K562 (cell line): ENCODE measurements around the gene TEX14. TPM values are rescaled to one million over a fixed set of nuclear protein-coding genes. Genes with fewer than 3 reads are reported as not detected.

Experiments used
- CHD4 ChIP-seq: fragments of 200-600 bp; sonication (generic); IDR thresholded peaks from 3 replicates; pipeline ENCODE4 v1.6.1; 2012; ENCODE audit warnings: low read depth, mild to moderate bottlenecking, mixed read lengths, low read length, inconsistent platforms; ENCODE audit not compliant: insufficient read depth, insufficient replicate concordance, poor library complexity, severe bottlenecking
- FOXK1 ChIP-seq: sonication (generic); formaldehyde crosslinking; IDR thresholded peaks from 2 replicates; pipeline ENCODE4 v1.8.0; 2022; ENCODE audit warnings: missing genetic modification reagents, mild to moderate bottlenecking, borderline replicate concordance
- NFE2L1 ChIP-seq: fragments of 450-650 bp; IDR thresholded peaks from 2 replicates; pipeline ENCODE4 v1.6.1; 2016; ENCODE audit warnings: missing genetic modification characterization, low read depth, mild to moderate bottlenecking, missing compliant biosample characterization, moderate library complexity, borderline replicate concordance
- polyA plus RNA-seq, 8 experiments: library from polyadenylated mRNA; depleted of rRNA in 4 of 8; stranded (reverse) in 5 of 8; unstranded in 3 of 8; fragments of >200 nt; fragmentation: Nextera tagmentation in 2 of 8; fragmentation: Illumina TruSeq in 1 of 8; extraction: Ambion mirVana in 2 of 8; extraction: Trizol in 1 of 8; gene quantifications; 2 replicates each; pipeline versions ENCODE4 v1.2.1 to v1.2.3, GENCODE V29; 2011 to 2014; ENCODE audit warnings: inconsistent platforms in 1 of 8, missing spikeins in 1 of 8
- total RNA-seq, 7 experiments: library from RNA; depleted of rRNA in 6 of 7; stranded (reverse); fragments of >200 nt in 6 of 7; fragmentation: Illumina TruSeq in 2 of 7; extraction: Trizol in 2 of 7; gene quantifications; 2 replicates each; pipeline versions ENCODE4 v1.2.1 to v1.2.3, GENCODE V29; 2011 to 2021; ENCODE audit warnings: low replicate concordance in 1 of 7
- TF ChIP-seq, protein P1 (sequence below): fragments of 450-650 bp; IDR thresholded peaks from 2 replicates; pipeline ENCODE4 v1.6.1; 2016; ENCODE audit warnings: low read depth
- TF ChIP-seq, protein P2 (sequence below): sonication (generic); formaldehyde crosslinking; IDR thresholded peaks from 2 replicates; pipeline ENCODE4 v1.8.0; 2022; ENCODE audit warnings: mild to moderate bottlenecking, low read depth, missing genetic modification reagents

The TEX14 gene
- total and polyA plus RNA-seq, 9 of the 15 experiments (the other 6 are each of a cell fraction or from before 2014, with no cell fraction given), result 0.05 to 0.12 (median 0.09) TPM; not detected in 1

DNA sequence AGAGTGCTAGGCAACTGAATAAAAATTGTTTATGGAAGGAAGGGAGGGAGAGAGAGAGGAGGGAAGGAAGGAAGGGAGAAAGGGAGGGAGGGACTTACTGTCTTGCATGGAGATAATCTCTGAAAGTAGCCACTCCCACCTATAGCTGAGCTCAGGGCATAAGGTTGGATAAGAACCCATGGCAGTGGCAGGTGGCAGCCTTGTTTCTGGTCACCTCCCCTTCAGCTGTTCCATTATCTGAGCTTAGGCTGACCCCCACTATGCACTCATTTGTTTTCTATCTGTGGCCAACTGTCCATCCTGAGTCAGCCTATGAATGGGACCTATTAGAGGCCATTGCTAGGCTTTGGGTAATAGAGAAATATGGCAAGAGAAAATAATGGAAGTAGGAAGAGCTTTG, 152.1 kb downstream of the TEX14 start (continued):
- TF ChIP-seq, protein P1, sequence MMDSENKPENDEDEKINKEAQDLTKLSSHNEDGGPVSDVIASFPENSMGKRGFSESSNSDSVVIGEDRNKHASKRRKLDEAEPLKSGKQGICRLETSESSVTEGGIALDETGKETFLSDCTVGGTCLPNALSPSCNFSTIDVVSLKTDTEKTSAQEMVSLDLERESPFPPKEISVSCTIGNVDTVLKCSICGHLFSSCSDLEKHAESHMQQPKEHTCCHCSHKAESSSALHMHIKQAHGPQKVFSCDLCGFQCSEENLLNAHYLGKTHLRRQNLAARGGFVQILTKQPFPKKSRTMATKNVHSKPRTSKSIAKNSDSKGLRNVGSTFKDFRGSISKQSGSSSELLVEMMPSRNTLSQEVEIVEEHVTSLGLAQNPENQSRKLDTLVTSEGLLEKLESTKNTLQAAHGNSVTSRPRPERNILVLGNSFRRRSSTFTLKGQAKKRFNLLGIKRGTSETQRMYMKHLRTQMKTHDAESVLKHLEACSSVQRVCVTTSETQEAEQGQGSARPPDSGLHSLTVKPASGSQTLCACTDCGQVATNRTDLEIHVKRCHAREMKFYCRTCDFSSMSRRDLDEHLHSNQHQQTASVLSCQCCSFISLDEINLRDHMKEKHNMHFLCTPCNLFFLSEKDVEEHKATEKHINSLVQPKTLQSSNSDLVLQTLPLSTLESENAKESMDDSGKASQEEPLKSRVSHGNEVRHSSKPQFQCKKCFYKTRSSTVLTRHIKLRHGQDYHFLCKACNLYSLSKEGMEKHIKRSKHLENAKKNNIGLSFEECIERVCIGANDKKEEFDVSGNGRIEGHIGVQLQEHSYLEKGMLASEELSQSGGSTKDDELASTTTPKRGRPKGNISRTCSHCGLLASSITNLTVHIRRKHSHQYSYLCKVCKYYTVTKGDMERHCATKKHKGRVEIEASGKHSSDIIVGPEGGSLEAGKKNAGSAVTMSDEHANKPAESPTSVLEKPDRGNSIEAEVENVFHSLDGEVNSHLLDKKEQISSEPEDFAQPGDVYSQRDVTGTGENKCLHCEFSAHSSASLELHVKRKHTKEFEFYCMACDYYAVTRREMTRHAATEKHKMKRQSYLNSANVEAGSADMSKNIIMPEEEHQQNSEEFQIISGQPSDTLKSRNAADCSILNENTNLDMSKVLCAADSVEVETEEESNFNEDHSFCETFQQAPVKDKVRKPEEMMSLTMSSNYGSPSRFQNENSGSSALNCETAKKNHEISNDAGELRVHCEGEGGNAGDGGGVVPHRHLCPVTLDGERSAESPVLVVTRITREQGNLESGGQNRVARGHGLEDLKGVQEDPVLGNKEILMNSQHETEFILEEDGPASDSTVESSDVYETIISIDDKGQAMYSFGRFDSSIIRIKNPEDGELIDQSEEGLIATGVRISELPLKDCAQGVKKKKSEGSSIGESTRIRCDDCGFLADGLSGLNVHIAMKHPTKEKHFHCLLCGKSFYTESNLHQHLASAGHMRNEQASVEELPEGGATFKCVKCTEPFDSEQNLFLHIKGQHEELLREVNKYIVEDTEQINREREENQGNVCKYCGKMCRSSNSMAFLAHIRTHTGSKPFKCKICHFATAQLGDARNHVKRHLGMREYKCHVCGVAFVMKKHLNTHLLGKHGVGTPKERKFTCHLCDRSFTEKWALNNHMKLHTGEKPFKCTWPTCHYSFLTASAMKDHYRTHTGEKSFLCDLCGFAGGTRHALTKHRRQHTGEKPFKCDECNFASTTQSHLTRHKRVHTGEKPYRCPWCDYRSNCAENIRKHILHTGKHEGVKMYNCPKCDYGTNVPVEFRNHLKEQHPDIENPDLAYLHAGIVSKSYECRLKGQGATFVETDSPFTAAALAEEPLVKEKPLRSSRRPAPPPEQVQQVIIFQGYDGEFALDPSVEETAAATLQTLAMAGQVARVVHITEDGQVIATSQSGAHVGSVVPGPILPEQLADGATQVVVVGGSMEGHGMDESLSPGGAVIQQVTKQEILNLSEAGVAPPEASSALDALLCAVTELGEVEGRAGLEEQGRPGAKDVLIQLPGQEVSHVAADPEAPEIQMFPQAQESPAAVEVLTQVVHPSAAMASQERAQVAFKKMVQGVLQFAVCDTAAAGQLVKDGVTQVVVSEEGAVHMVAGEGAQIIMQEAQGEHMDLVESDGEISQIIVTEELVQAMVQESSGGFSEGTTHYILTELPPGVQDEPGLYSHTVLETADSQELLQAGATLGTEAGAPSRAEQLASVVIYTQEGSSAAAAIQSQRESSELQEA, result no peak
- TF ChIP-seq FOXK1 (CRISPR knock-in tag) (no peak), CHD4 (no peak), NFE2L1 (no peak)
- TF ChIP-seq, protein P2, sequence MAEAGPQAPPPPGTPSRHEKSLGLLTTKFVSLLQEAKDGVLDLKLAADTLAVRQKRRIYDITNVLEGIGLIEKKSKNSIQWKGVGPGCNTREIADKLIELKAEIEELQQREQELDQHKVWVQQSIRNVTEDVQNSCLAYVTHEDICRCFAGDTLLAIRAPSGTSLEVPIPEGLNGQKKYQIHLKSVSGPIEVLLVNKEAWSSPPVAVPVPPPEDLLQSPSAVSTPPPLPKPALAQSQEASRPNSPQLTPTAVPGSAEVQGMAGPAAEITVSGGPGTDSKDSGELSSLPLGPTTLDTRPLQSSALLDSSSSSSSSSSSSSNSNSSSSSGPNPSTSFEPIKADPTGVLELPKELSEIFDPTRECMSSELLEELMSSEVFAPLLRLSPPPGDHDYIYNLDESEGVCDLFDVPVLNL (CRISPR knock-in tag), result no peak
- TF ChIP-seq, all 486 proteins: peak for 0
